ENCODE results near the gene FN3KRP. TPM values are rescaled to one million over a fixed set of nuclear protein-coding genes. Genes with fewer than 3 reads are reported as not detected.
A peak's percentile ranks its signal among the peaks of the same experiment; 100 is the strongest.

Gene FN3KRP
- total and polyA plus RNA-seq, 2 donors (not counting 1 experiment from before 2014, with no cell fraction given): 16.8 to 44.2 TPM

DNA sequence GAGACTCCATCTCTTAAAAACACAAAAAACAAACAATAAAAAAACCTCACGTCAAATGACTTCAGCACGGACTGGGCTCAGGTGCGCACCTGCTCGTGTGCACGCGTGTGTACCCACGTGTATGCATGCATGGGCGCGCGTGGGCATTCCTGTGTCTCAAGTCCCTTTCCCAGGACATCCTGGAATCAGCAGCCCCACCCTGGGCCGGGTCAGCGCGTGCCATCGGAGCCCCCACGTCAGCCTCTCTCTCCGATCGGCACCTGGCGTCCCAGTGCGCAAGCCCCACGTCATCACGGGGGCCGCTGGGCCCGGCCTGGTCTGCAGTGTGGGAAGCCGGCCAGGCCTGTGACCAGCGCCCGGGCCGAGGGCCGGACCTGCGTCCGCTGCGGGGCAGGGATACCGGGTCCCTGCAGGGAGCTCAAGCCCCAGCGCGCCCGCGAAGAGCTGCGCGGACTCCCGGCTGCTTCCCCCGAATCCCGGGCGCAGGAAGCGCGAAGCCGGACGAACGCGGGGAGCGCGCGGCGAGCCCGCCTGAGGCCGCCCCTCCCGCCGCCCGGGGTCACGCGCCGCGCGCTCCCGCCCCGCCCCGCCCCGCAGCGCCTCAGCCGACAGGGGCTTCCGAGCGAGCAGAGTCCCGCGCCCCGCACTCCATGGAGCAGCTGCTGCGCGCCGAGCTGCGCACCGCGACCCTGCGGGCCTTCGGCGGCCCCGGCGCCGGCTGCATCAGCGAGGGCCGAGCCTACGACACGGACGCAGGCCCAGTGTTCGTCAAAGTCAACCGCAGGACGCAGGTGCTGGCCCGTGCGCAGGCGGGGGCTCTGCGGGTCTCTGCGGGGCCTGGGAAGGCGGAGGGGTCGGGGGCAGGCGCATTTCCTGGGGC lies 18.7 kb downstream of the FN3KRP start, which contains the start of gene FN3K:
FN3K (plus strand) TSS at position 629 of the 880 bp plus-strand sequence; CDS start at position 651, 22 bp downstream.
- ChIA-PET POLR2A (no interaction called here), CTCF (no interaction called here)
- Histone ChIP-seq H3K9ac (ENCODE audit: low read length) (peak within 1 kb of the TSS; percentile 26), H3K9me3 (ENCODE audit: control extremely low read depth in 1 of 3, control insufficient read depth in 2 of 3, insufficient read depth in 1 of 3, low read length in 2 of 3) (peaks cover 1 to 33% (median 12%) of the 10 kb centered on the region in 3 donors), H4K20me1 (ENCODE audit: control insufficient read depth, insufficient read depth, low read length, poor library complexity, severe bottlenecking) (no peaks in the 10 kb centered on the region), H3K27ac (ENCODE audit: low read length in 2 of 2) (no peak within 1 kb of the TSS), H3K4me1 (ENCODE audit: control insufficient read depth in 2 of 2, insufficient read depth in 2 of 2, low read length in 2 of 2) (peaks cover 6 to 7% of the 10 kb centered on the region in 2 donors), H3K36me3 (replicated peaks in 1 of 2; ENCODE audit: control extremely low read depth in 1 of 2, control insufficient read depth in 1 of 2, extremely low read depth in 1 of 2, insufficient read depth in 2 of 2, low read length in 1 of 2) (peaks cover 4 to 8% of the 10 kb centered on the region in 2 experiments), H3K4me2 (replicated peaks; ENCODE audit: low read depth, low read length, poor library complexity, severe bottlenecking) (peak within 1 kb of the TSS; percentile 70), H3K27me3 (replicated peaks in 1 of 4; ENCODE audit: control extremely low read depth in 1 of 4, control insufficient read depth in 3 of 4, insufficient read depth in 4 of 4, low read length in 3 of 4) (peaks cover 0 to 8% (median 3%) of the 10 kb centered on the region in 4 experiments), H3K79me2 (ENCODE audit: control insufficient read depth, insufficient read depth, low read length) (no peaks in the 10 kb centered on the region), H3K4me3 (ENCODE audit: control extremely low read depth in 1 of 5, extremely low read depth in 1 of 5, insufficient read depth in 1 of 5, low read depth in 2 of 5, low read length in 4 of 5) (peak within 1 kb of the TSS in 3 of 5 experiments; percentile 18 to 55 (median 45)), H2AFZ (ENCODE audit: insufficient read depth, low read depth, low read length, poor library complexity, severe bottlenecking) (peak within 1 kb of the TSS; percentile 56)
- peak within 1 kb of the TSS; percentile 53 for H3K4me3 Mint-ChIP-seq
- H3K27ac Mint-ChIP-seq: no peak within 1 kb of the TSS
- intact Hi-C loops (cut with micrococcal nuclease): no loop called here
- H3K9me3 Mint-ChIP-seq (ENCODE audit: insufficient read depth): peaks cover 3% of the 10 kb centered on the region
- DNase-seq: no peak
- ATAC-seq (ENCODE audit: low read depth): no peak
- TF ChIP-seq, protein P1, sequence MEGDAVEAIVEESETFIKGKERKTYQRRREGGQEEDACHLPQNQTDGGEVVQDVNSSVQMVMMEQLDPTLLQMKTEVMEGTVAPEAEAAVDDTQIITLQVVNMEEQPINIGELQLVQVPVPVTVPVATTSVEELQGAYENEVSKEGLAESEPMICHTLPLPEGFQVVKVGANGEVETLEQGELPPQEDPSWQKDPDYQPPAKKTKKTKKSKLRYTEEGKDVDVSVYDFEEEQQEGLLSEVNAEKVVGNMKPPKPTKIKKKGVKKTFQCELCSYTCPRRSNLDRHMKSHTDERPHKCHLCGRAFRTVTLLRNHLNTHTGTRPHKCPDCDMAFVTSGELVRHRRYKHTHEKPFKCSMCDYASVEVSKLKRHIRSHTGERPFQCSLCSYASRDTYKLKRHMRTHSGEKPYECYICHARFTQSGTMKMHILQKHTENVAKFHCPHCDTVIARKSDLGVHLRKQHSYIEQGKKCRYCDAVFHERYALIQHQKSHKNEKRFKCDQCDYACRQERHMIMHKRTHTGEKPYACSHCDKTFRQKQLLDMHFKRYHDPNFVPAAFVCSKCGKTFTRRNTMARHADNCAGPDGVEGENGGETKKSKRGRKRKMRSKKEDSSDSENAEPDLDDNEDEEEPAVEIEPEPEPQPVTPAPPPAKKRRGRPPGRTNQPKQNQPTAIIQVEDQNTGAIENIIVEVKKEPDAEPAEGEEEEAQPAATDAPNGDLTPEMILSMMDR (IDR thresholded peaks at IDR 0.05): no peak
- H3K27me3 Mint-ChIP-seq: no peaks in the 10 kb centered on the region
- peaks cover 4% of the 10 kb centered on the region for H3K4me1 Mint-ChIP-seq
- WGBS (ENCODE audit: insufficient coverage): 12% methylated on average over 101 of the region's 101 CpGs

- TF ChIP-seq, protein P1 (IDR thresholded peaks at IDR 0.05): no peak
- no peak for TF ChIP-seq EZH2 (IDR thresholded peaks at IDR 0.05; ENCODE audit: borderline replicate concordance, insufficient read depth, low read depth, low read length, poor library complexity, severe bottlenecking)
- Histone ChIP-seq H3K36me3 (replicated peaks in 1 of 2; ENCODE audit: control extremely low read depth in 1 of 2, control insufficient read depth in 1 of 2, extremely low read depth in 1 of 2, insufficient read depth in 2 of 2, low read length in 1 of 2) (peaks cover 4 to 8% of the 10 kb centered on the region in 2 experiments), H3K27ac (ENCODE audit: low read length in 2 of 2) (no peak overlapping the region), H3K79me2 (ENCODE audit: control insufficient read depth, insufficient read depth, low read length) (no peaks in the 10 kb centered on the region), H2AFZ (ENCODE audit: insufficient read depth, low read depth, low read length, poor library complexity, severe bottlenecking) (no peak overlapping the region), H4K20me1 (ENCODE audit: control insufficient read depth, insufficient read depth, low read length, poor library complexity, severe bottlenecking) (no peaks in the 10 kb centered on the region), H3K4me2 (replicated peaks; ENCODE audit: low read depth, low read length, poor library complexity, severe bottlenecking) (no peak overlapping the region), H3K4me3 (ENCODE audit: control extremely low read depth in 1 of 5, extremely low read depth in 1 of 5, insufficient read depth in 1 of 5, low read depth in 2 of 5, low read length in 4 of 5) (no peak overlapping the region), H3K27me3 (replicated peaks in 1 of 4; ENCODE audit: control extremely low read depth in 1 of 4, control insufficient read depth in 3 of 4, insufficient read depth in 4 of 4, low read length in 3 of 4) (peaks cover 0 to 8% (median 3%) of the 10 kb centered on the region in 4 experiments), H3K9ac (ENCODE audit: low read length) (no peak overlapping the region), H3K9me3 (ENCODE audit: control extremely low read depth in 1 of 3, control insufficient read depth in 2 of 3, insufficient read depth in 1 of 3, low read length in 2 of 3) (peaks cover 1 to 43% (median 17%) of the 10 kb centered on the region in 3 donors), H3K4me1 (ENCODE audit: control insufficient read depth in 2 of 2, insufficient read depth in 2 of 2, low read length in 2 of 2) (peaks cover 6 to 7% of the 10 kb centered on the region in 2 donors)
- Mint-ChIP-seq H3K4me1 (peaks cover 4% of the 10 kb centered on the region), H3K27me3 (no peaks in the 10 kb centered on the region), H3K27ac (no peak overlapping the region), H3K9me3 (ENCODE audit: insufficient read depth) (peaks cover 3% of the 10 kb centered on the region), H3K4me3 (peak overlapping the region; percentile 53)
- 95% methylated on average over 17 of the region's 18 CpGs for WGBS (ENCODE audit: insufficient coverage)
- no peak for ATAC-seq (ENCODE audit: low read depth)
- no peak for DNase-seq
- POLR2A ChIA-PET: no interaction called here
- intact Hi-C loops (cut with micrococcal nuclease): no loop called here
- CTCF ChIA-PET: no interaction called here
Measured at GRCh38 chr17:82736511-82737185, 20.1 kb downstream of the FN3KRP start.
